CD4-positive, alpha-beta T cell treated with Interleukin-10 for 1 hour (primary cell): Measurements from ENCODE around the gene MFNG.

Experiments used
- DNase-seq: peaks from one replicate; pipeline ENCODE4 v3.0.0-alpha.2; 2020

Gene MFNG

GRCh38 chr22:37492428-37493344, 6.5 kb upstream of the MFNG start:
- peak; percentile 70 for DNase-seq

- DNase-seq: no peak
Measured at GRCh38 chr22:37491559-37492427, 5.6 kb upstream of the MFNG start.

GRCh38 chr22:37491106-37491505, 4.9 kb upstream of the MFNG start:
- no peak for DNase-seq

DNA sequence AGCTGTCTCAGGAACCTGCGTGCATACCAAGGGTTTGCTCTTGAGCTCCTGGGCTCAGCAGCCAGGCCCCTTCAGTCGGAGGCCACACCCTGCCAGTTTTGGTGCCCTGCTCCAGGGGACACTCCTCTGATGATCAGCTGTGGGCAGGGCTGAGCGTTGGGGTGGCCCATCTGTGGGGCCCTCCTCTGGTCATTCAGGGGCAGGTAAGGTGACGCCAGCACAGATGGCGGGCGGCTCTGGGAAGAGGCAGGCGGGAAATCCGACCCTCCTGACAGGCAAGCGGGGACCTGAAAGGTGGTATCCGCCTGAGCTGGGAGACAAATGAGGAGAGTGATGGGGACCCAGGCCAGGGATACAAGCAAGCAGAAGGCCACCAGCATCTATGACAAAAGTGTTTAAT, 3.8 kb upstream of the MFNG start:
- DNase-seq: no peak

DNA sequence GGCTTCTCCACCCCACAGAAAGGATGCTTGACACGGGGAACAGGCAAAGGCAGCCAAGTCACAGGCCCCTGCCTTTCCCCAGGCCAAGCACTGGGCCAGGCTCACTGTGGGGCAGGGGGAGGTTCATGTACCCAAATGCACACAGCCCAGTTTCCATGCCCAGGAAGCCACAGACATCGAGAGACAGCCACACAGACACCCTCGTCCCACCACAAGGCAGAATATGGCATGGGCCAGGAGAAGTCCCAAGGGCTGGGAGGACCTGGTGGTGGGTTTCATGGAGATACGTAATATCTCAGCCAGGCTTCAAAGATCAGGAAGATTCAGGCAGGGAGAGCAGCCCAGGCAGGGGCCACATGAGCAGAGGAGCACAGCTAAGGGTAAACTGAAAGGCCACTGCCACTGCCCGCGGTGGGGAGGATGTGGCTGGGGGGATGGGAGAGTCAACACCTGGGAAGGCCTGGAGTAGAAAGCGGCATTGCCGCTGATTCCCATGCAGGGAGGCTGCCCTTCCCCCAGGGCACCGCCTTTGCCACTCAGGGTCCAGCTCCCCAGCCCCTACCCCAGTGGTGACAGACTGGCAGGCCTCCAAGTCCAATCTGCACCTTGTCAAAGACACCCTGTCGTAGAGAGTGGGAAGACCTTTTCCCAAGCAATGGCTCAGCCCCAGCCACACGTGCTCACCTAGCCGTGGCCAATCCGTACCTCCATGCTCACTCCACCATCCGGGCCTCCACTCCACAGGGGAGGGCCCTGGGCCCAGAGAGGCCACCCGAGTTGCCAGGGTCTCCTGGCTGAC, 2.4 kb upstream of the MFNG start:
- no peak for DNase-seq

- DNase-seq: no peak
Measured at GRCh38 chr22:37487571-37487970, 1.4 kb upstream of the MFNG start.

- DNase-seq: no peak
Measured at GRCh38 chr22:37487129-37487528, 945 bp upstream of the MFNG start.

- peak; percentile 13 for DNase-seq
Measured at GRCh38 chr22:37485395-37486223, 575 bp downstream of the MFNG start.

GRCh38 chr22:37484480-37485394, 1.4 kb downstream of the MFNG start:
- peak; percentile 81 for DNase-seq

GRCh38 chr22:37483050-37483449, 3.1 kb downstream of the MFNG start:
- DNase-seq: no peak

DNA sequence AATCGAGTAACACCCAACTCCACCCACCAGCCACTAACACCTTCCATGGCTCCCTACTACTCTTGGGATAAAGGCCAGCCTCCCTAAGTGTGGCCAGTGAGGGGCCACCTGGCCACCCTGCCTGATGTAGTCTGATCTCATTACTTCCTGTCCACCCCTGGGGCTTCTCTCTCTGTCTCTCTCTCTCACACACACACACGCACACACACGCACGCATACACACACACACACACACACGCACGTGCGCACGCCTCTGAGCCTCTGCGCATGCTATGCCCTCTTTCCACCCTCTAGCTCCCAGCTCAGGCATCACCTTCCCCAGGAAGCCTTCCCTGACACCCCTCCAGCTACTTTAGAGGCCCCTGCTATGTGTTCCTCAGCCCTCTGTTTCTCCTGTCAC, 3.9 kb downstream of the MFNG start:
- DNase-seq: peak; percentile 10

- no peak for DNase-seq
Measured at GRCh38 chr22:37481347-37481907, 4.8 kb downstream of the MFNG start.

DNA sequence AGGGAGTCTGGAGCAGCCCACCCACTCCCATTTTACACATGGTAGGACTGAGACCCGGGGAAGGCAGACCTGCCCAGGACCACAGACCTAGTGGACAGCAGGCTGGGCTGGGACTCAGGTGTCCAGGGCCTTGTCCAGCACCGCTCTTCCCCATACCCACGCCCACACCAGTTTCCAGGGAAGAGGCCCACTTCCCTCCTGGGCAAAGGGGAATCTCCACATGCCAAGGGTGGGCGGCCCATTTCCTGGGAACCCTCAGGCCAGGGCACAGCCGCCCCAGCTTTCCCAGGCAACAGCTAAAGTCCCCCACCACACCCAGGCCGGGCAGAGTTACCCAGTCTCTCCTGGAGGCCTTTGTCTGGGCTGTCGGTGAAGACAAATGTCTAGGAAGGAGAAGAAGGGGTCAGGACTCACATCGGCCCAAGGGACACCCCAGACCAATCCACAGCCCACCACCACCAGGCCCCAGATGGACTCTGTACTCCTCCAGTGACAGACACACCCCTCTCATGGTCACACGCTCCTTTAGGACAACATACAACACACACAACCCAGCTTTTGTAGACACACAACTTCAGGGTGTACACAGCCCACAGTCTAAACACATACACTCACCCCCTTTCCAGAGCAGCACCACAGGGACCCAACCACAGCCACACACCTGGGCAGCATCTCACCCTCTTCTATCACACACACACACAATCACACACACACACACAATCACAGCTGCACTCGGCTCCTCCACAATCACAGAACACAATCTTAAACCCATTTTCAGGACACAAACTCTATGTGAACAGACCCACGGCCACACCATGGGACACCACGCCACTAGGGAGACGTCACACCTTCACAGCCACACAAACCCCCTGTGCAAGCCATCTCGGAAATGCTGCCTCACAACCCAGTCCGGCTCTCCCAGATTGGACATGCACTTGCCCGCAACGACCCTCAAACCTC, 5.5 kb downstream of the MFNG start:
- no peak for DNase-seq

DNA sequence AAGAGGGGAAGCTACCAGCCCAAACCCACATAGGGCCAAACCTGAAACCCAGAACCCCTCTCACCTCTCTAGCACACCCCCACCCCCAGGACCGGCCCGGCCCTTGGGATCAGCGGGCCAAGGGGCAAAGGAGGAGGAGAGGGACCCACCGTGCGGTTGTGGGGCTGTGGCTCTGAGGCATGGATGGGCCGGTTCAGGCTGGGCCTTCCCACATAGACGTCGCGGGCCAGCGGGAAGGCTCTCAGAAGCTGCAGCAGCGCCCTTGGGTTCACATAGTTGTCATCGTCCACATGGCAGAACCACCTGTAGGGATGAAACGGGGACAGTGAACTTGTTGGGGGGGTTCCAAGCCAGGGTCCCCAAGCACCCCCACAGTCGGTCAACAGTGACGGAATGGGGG, 7.0 kb downstream of the MFNG start:
- no peak for DNase-seq

DNA sequence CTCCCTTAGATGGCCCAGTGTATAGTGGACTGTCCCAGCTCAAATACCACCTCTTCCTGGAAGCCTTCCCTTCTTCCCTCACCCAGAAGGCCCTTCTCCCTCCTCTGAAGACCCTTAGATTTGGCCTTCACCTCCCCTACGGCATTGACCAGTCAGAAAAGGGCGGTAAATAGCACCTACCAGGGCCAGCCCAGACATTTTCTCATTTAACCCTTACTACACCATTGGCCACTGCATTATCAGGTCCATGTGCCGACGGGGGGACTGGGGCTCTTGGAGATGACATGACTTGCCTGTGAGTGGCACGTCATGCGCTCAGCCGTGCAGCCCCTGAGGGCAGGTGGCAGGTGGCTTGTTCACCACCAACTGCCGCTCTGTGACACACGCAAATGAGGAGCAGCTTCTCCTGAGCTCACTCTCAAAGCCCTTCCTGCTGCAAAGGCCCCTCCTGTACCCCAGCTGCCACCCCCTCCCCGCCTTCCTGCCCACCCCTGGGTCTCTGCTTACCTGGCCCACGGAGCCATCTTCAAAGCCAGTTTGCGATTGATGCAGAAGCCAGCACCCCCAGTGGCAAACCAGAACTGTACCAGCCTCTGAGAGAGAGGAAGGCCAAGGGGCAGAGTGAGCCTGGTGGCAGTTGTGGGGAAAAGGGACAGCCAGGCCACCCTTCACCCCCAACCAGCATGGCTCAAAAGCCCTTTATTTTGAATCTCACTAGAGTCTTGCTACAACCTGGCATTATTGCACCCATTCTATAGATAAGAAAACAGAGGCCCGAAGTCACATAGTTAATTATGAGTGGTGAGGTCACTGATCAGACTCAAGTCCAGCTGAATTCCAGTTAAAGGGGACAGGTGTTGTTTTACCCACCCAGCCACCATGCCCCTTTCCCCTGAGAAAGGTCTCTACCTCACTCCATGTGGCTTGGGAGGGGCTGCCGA, 9.5 kb downstream of the MFNG start:
- no peak for DNase-seq

GRCh38 chr22:37474447-37475090, 11.6 kb downstream of the MFNG start:
- DNase-seq: no peak

- no peak for DNase-seq
Measured at GRCh38 chr22:37473437-37473946, 12.7 kb downstream of the MFNG start.
